Bronchial epithelial cell (primary cell): ENCODE measurements around the gene CIROP. TPM values are rescaled to one million over a fixed set of nuclear protein-coding genes. Genes with fewer than 3 reads are reported as not detected.

ENCODE experiments used
- DNase-seq: peaks from one replicate; pipeline ENCODE4 v3.0.0-alpha.2; 2010; ENCODE audit warnings: low read depth
- FAIRE-seq: peaks from 2 replicates; lab custom pipeline; 2011; peaks lifted over from hg19 to GRCh38; lab: Jason Lieb, UNC
- H3K27me3 ChIP-seq: 2 replicates; pipeline ENCODE4 v1.5.1; 2011; ENCODE audit warnings: low read length; ENCODE audit not compliant: control insufficient read depth, insufficient read depth
- H3K36me3 ChIP-seq: 2 replicates; pipeline ENCODE4 v1.5.1; 2011; ENCODE audit warnings: low read length; ENCODE audit not compliant: control insufficient read depth, insufficient read depth
- H3K4me3 ChIP-seq: 2 replicates; pipeline ENCODE4 v1.5.1; 2011; ENCODE audit warnings: mild to moderate bottlenecking, low read depth, low read length, control low read depth
- total RNA-seq: library from RNA; depleted of rRNA; stranded (reverse); fragments of >200 nt; gene quantifications from 2 replicates; pipeline ENCODE4 v1.2.1, GENCODE V29; 2014
- TF ChIP-seq, protein P1 (sequence below): IDR thresholded peaks from 2 replicates; pipeline ENCODE4 v1.5.1; 2011; ENCODE audit warnings: mild to moderate bottlenecking, moderate library complexity, low read length, control low read depth, inconsistent platforms; ENCODE audit not compliant: insufficient read depth, severe bottlenecking

CIROP gene
- total RNA-seq, 1 donor from 2014 or later = not detected

DNA sequence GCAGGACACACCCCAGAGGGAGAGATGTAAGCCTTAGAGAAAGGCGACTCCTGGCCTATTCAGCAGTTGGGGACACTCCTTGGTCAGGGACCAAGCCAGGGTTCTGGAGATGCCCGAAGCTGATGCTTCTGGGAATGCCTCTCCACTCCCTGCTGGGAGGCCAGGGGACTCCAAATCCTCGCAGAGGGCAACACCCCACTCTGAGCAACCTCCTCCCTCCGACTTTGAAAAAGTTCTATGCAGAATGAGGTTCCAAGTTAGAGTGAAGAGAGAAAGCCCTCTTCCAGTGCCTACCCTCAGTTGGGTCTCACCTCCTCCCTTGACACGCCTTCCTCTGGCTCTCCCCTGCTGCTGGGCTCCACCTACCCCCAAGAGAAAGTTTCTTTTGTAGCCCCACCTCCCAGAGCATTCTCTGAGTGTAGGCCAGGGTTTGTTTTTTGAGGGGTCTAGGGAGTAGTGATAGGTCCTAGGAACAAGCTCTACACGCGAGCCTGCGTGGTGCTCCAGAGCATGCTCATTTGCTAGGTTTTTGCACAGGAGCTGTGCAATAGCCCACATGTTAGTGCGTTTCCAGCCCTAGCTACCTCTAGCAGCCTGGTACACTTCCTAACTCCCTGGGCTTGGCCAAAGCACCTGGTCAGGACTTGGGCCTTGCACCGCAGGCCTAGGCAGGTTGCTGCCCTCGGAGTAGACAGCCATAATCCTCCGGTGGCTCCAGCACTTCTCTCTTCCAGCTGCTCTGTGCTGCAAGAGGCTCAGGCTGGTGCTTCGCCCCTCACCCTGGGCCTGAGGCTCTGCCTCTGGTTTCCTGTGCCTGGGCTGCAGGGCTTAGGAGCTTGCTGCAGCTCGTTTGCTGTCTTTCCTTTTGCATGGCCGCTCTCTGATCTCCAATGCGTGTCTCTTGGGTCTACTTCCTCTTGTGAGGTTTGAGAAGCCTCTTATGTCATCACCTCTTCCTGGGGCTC is 14.9 kb upstream of the CIROP start:
- Histone ChIP-seq H3K27me3 (no peaks in the 10 kb centered on the region), H3K4me3 (no peak overlapping the region), H3K36me3 (no peaks in the 10 kb centered on the region)
- FAIRE-seq (no peak), DNase-seq (no peak)
- TF ChIP-seq, protein P1, sequence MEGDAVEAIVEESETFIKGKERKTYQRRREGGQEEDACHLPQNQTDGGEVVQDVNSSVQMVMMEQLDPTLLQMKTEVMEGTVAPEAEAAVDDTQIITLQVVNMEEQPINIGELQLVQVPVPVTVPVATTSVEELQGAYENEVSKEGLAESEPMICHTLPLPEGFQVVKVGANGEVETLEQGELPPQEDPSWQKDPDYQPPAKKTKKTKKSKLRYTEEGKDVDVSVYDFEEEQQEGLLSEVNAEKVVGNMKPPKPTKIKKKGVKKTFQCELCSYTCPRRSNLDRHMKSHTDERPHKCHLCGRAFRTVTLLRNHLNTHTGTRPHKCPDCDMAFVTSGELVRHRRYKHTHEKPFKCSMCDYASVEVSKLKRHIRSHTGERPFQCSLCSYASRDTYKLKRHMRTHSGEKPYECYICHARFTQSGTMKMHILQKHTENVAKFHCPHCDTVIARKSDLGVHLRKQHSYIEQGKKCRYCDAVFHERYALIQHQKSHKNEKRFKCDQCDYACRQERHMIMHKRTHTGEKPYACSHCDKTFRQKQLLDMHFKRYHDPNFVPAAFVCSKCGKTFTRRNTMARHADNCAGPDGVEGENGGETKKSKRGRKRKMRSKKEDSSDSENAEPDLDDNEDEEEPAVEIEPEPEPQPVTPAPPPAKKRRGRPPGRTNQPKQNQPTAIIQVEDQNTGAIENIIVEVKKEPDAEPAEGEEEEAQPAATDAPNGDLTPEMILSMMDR = no peak

DNA sequence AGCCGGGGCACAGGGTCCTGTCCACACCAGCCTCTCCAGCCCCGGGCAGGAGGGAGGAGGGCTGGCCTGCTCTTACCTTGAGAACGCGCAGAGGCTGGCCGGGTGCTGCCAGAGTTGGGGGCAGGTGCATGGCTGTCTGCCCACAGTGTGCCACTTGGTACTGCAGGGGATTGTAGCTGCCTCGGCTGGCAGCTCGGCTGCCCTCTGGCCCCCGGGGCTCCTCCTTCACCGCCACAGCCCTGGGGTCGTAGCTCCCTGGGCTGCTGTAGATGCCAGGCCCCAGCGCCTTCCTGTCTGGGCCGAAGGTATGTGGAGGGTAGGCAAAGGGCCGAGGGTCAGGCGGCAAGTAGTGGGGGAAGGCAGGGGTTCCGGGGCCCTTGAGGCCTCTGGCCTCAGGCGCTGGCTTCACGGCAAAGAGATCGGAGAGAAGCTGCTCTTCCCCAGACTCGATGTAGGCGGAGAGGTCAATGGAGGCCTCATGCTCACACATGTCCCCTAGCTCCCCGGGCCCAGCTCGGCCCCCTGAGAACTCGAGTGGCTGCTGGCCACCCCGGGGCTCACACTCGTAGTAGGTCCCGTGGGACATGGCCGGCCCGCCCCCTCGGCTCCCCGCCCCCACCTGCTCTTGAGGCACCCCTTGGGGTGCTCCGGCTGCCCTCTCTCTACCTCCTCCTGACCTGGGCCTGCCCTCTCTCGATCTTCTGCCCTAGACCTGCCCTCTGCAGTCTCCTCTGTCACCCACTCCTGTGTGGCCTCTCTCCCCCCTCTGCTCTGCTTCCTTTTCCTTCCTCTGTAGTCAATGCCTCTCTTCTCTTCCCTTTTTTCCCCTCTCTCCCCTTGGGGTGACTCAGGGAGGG is 13.9 kb upstream of the CIROP start, which contains the start of gene CEBPE:
Gene CEBPE, minus strand, starts transcription at position 750 of the 857 bp plus-strand sequence. Its CDS starts 164 bp downstream, at position 586.
- Histone ChIP-seq H3K27me3 (no peaks in the 10 kb centered on the region), H3K4me3 (no peak within 1 kb of the TSS), H3K36me3 (no peaks in the 10 kb centered on the region)
- FAIRE-seq (no peak), DNase-seq (no peak)
- TF ChIP-seq, protein P1 = no peak

DNA sequence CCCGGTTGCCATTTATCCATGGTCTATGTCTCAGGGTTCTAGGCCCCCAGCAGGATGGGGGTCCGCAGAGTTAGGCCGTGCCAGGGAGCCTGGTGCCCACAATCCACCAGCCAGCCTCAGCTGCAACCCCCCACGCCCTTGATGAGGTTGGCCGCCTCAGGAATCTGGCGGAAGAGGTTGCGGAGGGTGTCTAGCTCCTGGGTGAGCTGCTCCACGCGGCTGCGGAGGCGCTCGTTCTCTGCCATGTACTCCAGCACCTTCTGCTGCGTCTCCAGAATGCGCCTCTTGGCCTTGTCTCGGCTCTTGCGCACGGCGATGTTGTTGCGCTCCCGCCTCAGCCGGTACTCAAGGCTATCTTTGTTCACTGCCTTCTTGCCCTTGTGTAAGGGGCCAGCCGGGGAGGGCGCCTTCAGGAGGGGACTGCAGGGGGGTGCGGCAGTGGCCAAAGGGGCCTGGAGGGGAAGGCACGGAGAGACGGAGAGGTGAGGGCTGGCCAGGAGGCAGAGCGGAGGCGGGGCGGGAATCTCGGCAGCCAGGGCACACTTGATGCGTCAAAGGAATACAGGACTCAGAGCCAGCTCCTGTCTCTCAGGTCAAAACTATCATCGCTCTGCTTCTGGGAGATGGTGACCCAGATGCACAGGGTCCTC is 12.7 kb upstream of the CIROP start:
- DNase-seq = no peak
- H3K4me3 ChIP-seq = no peak overlapping the region
- TF ChIP-seq, protein P1 = no peak
- H3K27me3 ChIP-seq = no peaks in the 10 kb centered on the region
- H3K36me3 ChIP-seq = no peaks in the 10 kb centered on the region
- FAIRE-seq = no peak

DNA sequence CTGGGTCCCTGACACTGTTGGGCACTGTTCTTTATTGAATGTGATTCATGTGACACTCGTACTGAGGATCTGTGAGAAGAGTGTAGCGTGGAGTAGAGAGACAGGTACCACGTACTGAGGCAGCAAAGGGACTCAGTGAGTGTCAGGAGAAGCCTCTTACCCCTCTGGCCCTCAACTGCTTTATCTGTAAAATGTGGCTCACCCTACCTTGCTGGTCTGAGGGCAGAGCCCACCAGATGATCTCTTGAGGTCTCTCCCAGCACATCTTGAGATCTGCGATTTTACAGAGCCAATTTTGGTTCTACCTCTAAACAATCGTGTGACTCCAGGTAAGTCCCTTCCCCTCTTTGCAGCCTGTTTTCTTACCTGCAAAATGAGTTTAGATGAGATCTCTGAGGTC is 11.1 kb upstream of the CIROP start:
- no peaks in the 10 kb centered on the region for H3K27me3 ChIP-seq
- DNase-seq = no peak
- no peak overlapping the region for H3K4me3 ChIP-seq
- H3K36me3 ChIP-seq = no peaks in the 10 kb centered on the region
- no peak for FAIRE-seq
- TF ChIP-seq, protein P1 = no peak

DNA sequence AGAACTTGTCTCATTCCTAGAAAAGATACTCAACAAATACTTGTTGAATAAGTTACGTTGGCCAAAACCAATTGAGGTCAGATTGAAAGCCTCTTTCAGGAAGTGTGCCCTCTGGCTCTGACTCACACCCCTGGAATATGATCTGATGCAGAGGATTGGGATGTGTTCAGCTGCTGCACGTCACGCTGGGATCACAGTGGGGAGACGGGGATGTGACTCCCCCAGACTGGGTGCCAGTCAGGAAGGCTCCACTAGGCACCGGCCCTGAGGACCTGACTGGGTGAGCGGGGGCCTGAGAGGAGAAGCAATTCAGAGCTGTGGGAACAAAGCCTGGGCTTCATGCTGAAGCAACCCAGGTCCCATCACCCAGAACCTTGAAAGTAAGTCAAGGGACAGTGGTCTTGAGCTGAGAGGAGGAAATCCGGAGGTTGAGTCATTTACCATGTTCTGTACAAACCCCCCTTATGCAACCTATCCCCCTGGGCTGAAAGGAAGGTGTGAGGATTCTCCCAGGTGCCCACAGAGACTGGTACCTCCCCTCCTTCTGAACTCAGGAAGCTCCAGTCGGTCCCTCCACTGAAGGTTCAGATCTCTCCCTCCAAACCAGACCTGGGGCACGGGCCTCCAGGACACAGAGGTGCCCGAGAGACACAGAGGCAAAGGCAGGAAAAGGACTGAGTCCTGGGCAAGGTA is 10.4 kb upstream of the CIROP start:
- FAIRE-seq = no peak
- H3K4me3 ChIP-seq = no peak overlapping the region

More for the DNA sequence above, 10.4 kb upstream of the CIROP start:
- peak; percentile 97 for DNase-seq
- Histone ChIP-seq H3K27me3 (peaks cover 2% of the 10 kb centered on the region), H3K36me3 (no peaks in the 10 kb centered on the region)
- TF ChIP-seq, protein P1 = no peak
